Peyer's patch (tissue), 4 donors: ENCODE data around the gene SYNGR1.

Experiments
- CTCF ChIP-seq, 6 experiments: fragments of 450-650 bp in 4 of 6; fragments of 200-600 bp in 2 of 6; sonication (generic) in 1 of 6; IDR thresholded peaks; one replicate each; pipeline ENCODE4 v1.5.1; 2017 to 2019; ENCODE audit warnings: antibody characterized with exemption in 6 of 6, mild to moderate bottlenecking in 3 of 6, moderate library complexity in 1 of 6
- POLR2A ChIP-seq, 2 donors: fragments of 450-650 bp; IDR thresholded peaks; one replicate each; pipeline ENCODE4 v1.5.1; 2017; ENCODE audit warnings: antibody characterized with exemption in 2 of 2, mild to moderate bottlenecking in 2 of 2, moderate library complexity in 2 of 2

GRCh38 chr22:39389420-39389819 lies 39.6 kb downstream of the SYNGR1 start:
- TF ChIP-seq CTCF (IDR thresholded peaks at IDR 0.05) (no peak), POLR2A (IDR thresholded peaks at IDR 0.05) (no peak)
